CD4-positive, CD25-positive, alpha-beta regulatory T cell (primary cell): ENCODE data around the gene CCDC9. TPM values are rescaled to one million over a fixed set of nuclear protein-coding genes. Genes with fewer than 3 reads are reported as not detected.
A peak's percentile ranks its signal among the peaks of the same experiment; 100 is the strongest.

Experiments
- ATAC-seq, 2 donors: fragments of 150-1000 bp; cut with Tn5 transposase; one replicate each; pipeline ENCODE4 v1.10.0; 2021; ENCODE audit warnings: low read depth in 2 of 2, moderate number of reproducible peaks in 2 of 2, moderate library complexity in 1 of 2
- DNase-seq, 3 donors: peaks; one replicate each; pipeline versions ENCODE4 v3.0.0 to v3.0.0-alpha.2; 2012 to 2022; ENCODE audit warnings: mixed read lengths in 1 of 3
- H3K27ac ChIP-seq: one replicate; pipeline ENCODE4 v1.7.0; 2013; ENCODE audit warnings: mild to moderate bottlenecking, low read length; ENCODE audit not compliant: insufficient read depth, poor library complexity, severe bottlenecking
- H3K27me3 ChIP-seq: one replicate; pipeline ENCODE4 v1.7.0; 2013; ENCODE audit warnings: low read length; ENCODE audit not compliant: control insufficient read depth, insufficient read depth
- H3K36me3 ChIP-seq: one replicate; pipeline ENCODE4 v1.7.0; 2013; ENCODE audit warnings: mild to moderate bottlenecking, low read length, moderate library complexity; ENCODE audit not compliant: control insufficient read depth, insufficient read depth
- H3K4me1 ChIP-seq: 2 replicates; pipeline ENCODE4 v1.7.0; 2013; ENCODE audit warnings: mild to moderate bottlenecking, low read length; ENCODE audit not compliant: insufficient read depth, control insufficient read depth, poor library complexity, severe bottlenecking
- H3K4me3 ChIP-seq: one replicate; pipeline ENCODE4 v1.7.0; 2013; ENCODE audit warnings: low read depth, mild to moderate bottlenecking, low read length, moderate library complexity
- H3K9me3 ChIP-seq, 2 experiments: 1 replicate in 1 of 2; 2 replicates in 1 of 2; pipeline ENCODE4 v1.7.0; 2013; ENCODE audit warnings: low read length in 2 of 2, mild to moderate bottlenecking in 1 of 2, moderate library complexity in 1 of 2; ENCODE audit not compliant: control insufficient read depth in 2 of 2
- H3K27ac Mint-ChIP-seq, 3 donors: one replicate each; pipeline ENCODE4 v1.8.0; 2020 to 2022; ENCODE audit warnings: mild to moderate bottlenecking in 3 of 3, mixed read lengths in 3 of 3, moderate library complexity in 2 of 3
- H3K27me3 Mint-ChIP-seq: one replicate; pipeline ENCODE4 v1.8.0; 2022; ENCODE audit warnings: mild to moderate bottlenecking, mixed read lengths
- H3K36me3 Mint-ChIP-seq: one replicate; pipeline ENCODE4 v1.8.0; 2020; ENCODE audit warnings: mixed read lengths
- H3K4me1 Mint-ChIP-seq, 4 donors: one replicate each; pipeline ENCODE4 v1.8.0; 2020 to 2022; ENCODE audit warnings: mixed read lengths in 4 of 4, mild to moderate bottlenecking in 1 of 4
- H3K4me3 Mint-ChIP-seq, 4 donors: one replicate each; pipeline ENCODE4 v1.8.0; 2020 to 2022; ENCODE audit warnings: mild to moderate bottlenecking in 4 of 4, mixed read lengths in 4 of 4, moderate library complexity in 3 of 4
- H3K9me3 Mint-ChIP-seq, 7 donors: one replicate each; pipeline ENCODE4 v1.8.0; 2020 to 2022; ENCODE audit warnings: mixed read lengths in 7 of 7, mild to moderate bottlenecking in 3 of 7, moderate library complexity in 2 of 7
- polyA plus RNA-seq, 4 donors: library from polyadenylated mRNA; unstranded; fragments of 300-500 nt; fragmentation: Illumina TruSeq; gene quantifications; one replicate each; pipeline ENCODE4 v1.2.3, GENCODE V29; 2021
- total RNA-seq: library from RNA; stranded (reverse); gene quantifications from one replicate; pipeline ENCODE4 v1.2.3, GENCODE V29; 2022

CCDC9 gene
- total and polyA plus RNA-seq, 5 donors from 2014 or later: 7.3 to 44.1 (median 12.7) TPM

DNA sequence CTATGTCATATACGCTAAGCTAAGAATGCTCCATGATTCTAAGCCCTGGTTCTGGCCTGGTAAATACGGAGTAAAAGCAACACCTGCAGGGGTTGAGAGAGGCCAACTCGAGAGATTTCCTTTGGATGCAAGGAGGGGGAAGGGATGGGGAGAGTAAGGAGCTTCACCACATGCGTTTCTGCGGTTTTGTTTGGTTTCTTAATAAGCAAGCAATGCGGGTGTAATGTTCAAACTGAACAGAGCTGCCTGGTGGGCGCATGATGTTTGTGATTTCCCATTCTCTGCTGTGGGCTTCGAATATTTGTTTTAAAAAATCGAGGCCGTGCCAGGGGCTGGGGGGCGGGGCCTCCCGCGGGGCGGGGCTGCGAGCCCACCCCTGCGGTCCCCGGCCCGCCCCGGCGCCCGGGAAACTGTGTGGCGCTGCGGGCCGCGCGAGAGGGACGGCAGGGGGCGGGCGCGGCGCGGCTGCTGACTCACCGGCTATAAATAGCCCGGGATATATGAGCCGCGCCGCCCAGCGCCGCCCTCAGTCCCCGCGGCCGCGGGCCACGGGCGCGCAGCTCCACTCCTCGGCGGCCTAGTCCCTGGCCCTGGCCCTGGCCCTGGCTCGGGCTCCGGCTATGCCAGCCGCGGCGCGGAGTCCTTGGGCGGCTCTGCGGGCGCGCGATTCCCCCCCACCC is 30.4 kb upstream of the CCDC9 start:
- DNase-seq (peak; percentile 83 to 87 (median 86)), ATAC-seq (peak; percentile 68 to 69)
- Histone ChIP-seq H3K4me1 (peaks cover 44% of the 10 kb centered on the region), H3K9me3 (no peaks in the 10 kb centered on the region), H3K36me3 (peaks cover 6% of the 10 kb centered on the region), H3K27me3 (no peaks in the 10 kb centered on the region), H3K27ac (peak overlapping the region; percentile 85), H3K4me3 (peak overlapping the region; percentile 26)
- H3K4me1 Mint-ChIP-seq: peaks cover 0 to 17% (median 8%) of the 10 kb centered on the region in 4 donors
- peaks cover 7% of the 10 kb centered on the region for H3K36me3 Mint-ChIP-seq
- peak overlapping the region in 2 of 3 donors; percentile 90 to 91 for H3K27ac Mint-ChIP-seq
- peak overlapping the region; percentile 39 to 88 (median 72) for H3K4me3 Mint-ChIP-seq
- H3K27me3 Mint-ChIP-seq: no peaks in the 10 kb centered on the region
- H3K9me3 Mint-ChIP-seq: no peaks in the 10 kb centered on the region

GRCh38 chr19:47226426-47227351 is 29.6 kb upstream of the CCDC9 start:
- Mint-ChIP-seq H3K27ac (peak overlapping the region in 1 of 3 donors; percentile 75), H3K4me1 (peaks cover 0 to 22% (median 12%) of the 10 kb centered on the region in 4 donors), H3K36me3 (peaks cover 7% of the 10 kb centered on the region), H3K4me3 (peak overlapping the region; percentile 80 to 88 (median 84)), H3K27me3 (no peaks in the 10 kb centered on the region), H3K9me3 (no peaks in the 10 kb centered on the region)
- ATAC-seq (peak in 1 of 2 donors; percentile 1), DNase-seq (peak; percentile 35 to 78 (median 47))
- peak overlapping the region; percentile 85 for H3K27ac ChIP-seq
- peak overlapping the region; percentile 53 for H3K4me3 ChIP-seq
- H3K9me3 ChIP-seq: no peaks in the 10 kb centered on the region
- H3K4me1 ChIP-seq: peaks cover 49% of the 10 kb centered on the region
- H3K36me3 ChIP-seq: peaks cover 4% of the 10 kb centered on the region
- no peaks in the 10 kb centered on the region for H3K27me3 ChIP-seq

DNA sequence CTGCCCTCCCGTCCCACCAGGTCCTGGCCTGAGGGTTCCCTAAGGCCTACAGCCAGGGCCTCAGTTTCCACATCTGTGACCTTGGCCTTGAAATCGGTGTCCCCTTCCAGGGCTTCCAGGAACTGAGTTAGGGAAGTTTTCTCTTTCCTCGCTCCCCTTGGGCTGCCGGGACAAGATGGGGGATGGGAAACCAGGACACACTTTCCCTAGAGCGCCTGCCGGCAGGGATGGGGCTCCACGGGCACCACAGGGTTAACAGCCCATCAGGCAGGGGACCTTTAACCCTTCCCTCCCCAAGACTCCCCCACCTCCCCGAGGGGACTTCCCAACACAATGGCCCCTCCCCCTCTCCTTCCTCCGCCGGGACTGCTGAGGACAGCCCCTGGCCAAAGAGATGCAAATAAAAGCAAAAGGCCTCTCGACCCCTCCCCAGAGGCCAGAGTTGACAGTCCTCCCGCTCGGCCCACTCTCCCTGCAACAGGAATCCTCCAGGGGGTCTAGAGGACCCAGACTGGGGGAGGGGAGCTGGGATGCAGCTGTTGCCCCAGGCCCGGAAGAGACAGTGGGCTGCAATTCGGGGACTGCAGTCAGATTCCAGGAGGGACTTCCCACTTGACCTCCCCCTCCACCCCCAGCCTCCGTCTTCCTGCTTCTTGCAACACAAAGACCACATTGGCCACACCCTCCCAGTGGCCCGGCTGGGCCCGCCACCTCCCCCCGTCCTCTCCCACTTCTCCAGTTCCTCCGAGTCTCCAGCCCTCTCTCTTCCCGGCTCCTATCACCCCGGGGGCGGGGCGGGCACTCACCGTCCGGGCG is 28.8 kb upstream of the CCDC9 start:
- H3K27ac Mint-ChIP-seq: peak overlapping the region in 1 of 3 donors; percentile 52
- H3K9me3 ChIP-seq: no peaks in the 10 kb centered on the region
- H3K4me1 ChIP-seq: peaks cover 53% of the 10 kb centered on the region
- H3K27me3 ChIP-seq: no peaks in the 10 kb centered on the region
- no peaks in the 10 kb centered on the region for H3K27me3 Mint-ChIP-seq
- peak overlapping the region; percentile 51 for H3K4me3 ChIP-seq
- DNase-seq: peak in 2 of 3 donors; percentile 44 to 47
- ATAC-seq: no peak
- no peaks in the 10 kb centered on the region for H3K36me3 ChIP-seq
- H3K9me3 Mint-ChIP-seq: no peaks in the 10 kb centered on the region
- peak overlapping the region; percentile 85 for H3K27ac ChIP-seq
- peaks cover under 1% of the 10 kb centered on the region for H3K36me3 Mint-ChIP-seq
- peak overlapping the region; percentile 80 to 88 (median 84) for H3K4me3 Mint-ChIP-seq
- peaks cover 0 to 31% (median 19%) of the 10 kb centered on the region in 4 donors for H3K4me1 Mint-ChIP-seq

DNA sequence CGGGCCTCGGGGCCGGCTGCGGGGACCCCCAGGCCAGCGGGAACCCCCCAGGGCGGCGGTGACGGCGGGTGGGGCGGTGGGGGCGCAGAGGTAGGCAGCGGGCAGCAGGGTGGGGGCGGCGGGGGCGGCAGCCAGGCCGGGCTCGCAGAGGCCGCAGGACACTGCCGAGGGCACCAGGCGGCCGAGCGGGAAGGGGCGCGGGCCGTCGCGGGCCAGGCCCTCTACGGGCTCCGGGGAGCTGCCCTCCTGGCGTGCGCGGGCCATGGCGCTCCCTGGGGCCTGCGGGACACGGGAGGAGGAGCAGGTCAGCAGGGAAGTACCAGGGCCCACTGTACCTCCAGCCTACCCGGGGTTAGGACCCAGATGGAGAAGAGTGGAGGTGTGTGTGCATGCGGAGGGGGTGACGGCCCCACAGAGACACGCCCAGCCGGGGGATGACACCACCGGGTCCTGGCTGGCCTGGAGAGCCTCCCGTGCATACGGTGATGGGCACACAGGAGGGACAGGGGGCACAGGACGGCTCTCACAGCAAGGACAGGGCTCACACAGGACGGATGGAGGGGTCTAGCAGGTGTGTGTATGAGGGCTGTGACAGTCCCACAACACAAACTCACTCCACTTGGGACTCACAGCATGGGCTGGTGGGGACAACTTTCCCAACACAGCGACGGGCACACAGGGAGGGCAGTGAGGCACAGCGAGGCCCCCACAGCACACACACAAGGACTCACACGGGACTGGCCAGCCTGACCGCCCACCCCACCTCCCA is 28.0 kb upstream of the CCDC9 start:
- Mint-ChIP-seq H3K9me3 (no peaks in the 10 kb centered on the region), H3K4me3 (no peak overlapping the region), H3K27ac (no peak overlapping the region), H3K4me1 (peaks cover 0 to 36% (median 22%) of the 10 kb centered on the region in 4 donors), H3K27me3 (no peaks in the 10 kb centered on the region), H3K36me3 (no peaks in the 10 kb centered on the region)
- no peaks in the 10 kb centered on the region for H3K36me3 ChIP-seq
- ATAC-seq: peak; percentile 9 to 11
- H3K27me3 ChIP-seq: no peaks in the 10 kb centered on the region
- peak overlapping the region; percentile 88 for H3K27ac ChIP-seq
- peaks cover 53% of the 10 kb centered on the region for H3K4me1 ChIP-seq
- peak; percentile 42 to 49 (median 43) for DNase-seq
- peak overlapping the region; percentile 89 for H3K4me3 ChIP-seq
- no peaks in the 10 kb centered on the region for H3K9me3 ChIP-seq

DNA sequence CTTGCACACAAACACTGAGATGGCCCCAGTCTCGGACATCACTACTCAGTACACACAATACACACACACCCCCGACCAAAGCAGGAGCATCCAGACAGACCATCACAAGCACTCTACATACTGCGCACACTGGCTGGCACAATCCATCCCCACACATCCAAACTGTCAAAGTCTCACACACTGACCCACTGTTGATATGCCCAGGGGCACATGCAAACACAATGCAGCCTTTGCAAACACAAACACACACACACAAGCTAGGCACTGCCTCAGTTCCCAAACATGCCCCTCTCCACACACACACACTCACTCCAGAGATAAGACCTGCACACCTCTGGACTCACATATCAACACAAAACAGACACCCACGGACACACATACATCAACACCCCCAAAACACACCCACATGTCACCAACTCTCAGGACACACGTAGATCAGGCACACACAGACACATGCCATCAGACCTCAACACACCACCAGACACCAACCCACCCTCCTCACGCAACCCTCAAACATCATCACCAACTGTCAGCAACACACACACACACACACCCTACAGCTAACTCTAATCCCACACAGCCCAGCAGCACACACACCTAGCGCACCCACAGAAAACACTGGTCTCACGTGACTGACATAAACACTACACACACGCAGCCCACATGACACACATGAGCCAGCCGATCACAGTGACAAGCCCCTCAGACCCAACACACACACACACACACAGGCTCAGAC is 27.2 kb upstream of the CCDC9 start:
- H3K9me3 Mint-ChIP-seq: no peaks in the 10 kb centered on the region
- H3K27me3 Mint-ChIP-seq: no peaks in the 10 kb centered on the region
- Histone ChIP-seq H3K27me3 (no peaks in the 10 kb centered on the region), H3K36me3 (no peaks in the 10 kb centered on the region), H3K27ac (peak overlapping the region; percentile 88), H3K4me3 (peak overlapping the region; percentile 89), H3K9me3 (no peaks in the 10 kb centered on the region), H3K4me1 (peaks cover 53% of the 10 kb centered on the region)
- no peaks in the 10 kb centered on the region for H3K36me3 Mint-ChIP-seq
- peak; percentile 38 to 61 (median 48) for DNase-seq
- H3K4me1 Mint-ChIP-seq: peaks cover 0 to 36% (median 22%) of the 10 kb centered on the region in 4 donors
- no peak for ATAC-seq
- H3K4me3 Mint-ChIP-seq: no peak overlapping the region
- H3K27ac Mint-ChIP-seq: no peak overlapping the region

DNA sequence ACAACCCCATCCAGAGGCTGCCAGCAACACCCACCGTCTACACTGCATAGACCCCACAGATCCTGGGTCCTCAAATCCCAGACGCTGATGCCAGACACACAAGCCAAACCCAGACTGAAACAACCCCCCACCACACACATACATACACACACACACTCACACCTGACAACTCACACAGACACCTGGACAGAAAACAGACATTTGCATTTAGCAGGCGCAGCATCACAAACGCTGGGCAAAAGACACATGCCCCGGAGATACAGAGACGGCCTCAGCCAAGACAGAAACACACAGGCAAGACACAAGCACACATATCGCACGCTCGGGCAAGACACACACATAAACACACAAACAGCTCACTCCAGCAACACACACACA is 26.7 kb upstream of the CCDC9 start:
- Histone ChIP-seq H3K4me3 (peak overlapping the region; percentile 89), H3K4me1 (peaks cover 53% of the 10 kb centered on the region), H3K27me3 (no peaks in the 10 kb centered on the region), H3K36me3 (no peaks in the 10 kb centered on the region), H3K27ac (peak overlapping the region; percentile 88), H3K9me3 (no peaks in the 10 kb centered on the region)
- H3K9me3 Mint-ChIP-seq: no peaks in the 10 kb centered on the region
- H3K4me1 Mint-ChIP-seq: peaks cover 0 to 36% (median 22%) of the 10 kb centered on the region in 4 donors
- ATAC-seq (no peak), DNase-seq (peak in 1 of 3 donors; percentile 49)
- H3K27ac Mint-ChIP-seq: no peak overlapping the region
- H3K4me3 Mint-ChIP-seq: no peak overlapping the region
- no peaks in the 10 kb centered on the region for H3K36me3 Mint-ChIP-seq
- no peaks in the 10 kb centered on the region for H3K27me3 Mint-ChIP-seq
